IMR-90 (cell line): ENCODE data around the gene TRAF1. TPM values are rescaled to one million over a fixed set of nuclear protein-coding genes. Genes with fewer than 3 reads are reported as not detected.

Experiments used
- ATAC-seq: fragments of 200-7000 bp; cut with Tn5 transposase; 2 replicates; pipeline ENCODE4 v1.9.1; 2020; ENCODE audit warnings: low read depth, mild to moderate bottlenecking, moderate library complexity
- BruUV-seq: library from RNA; stranded (reverse); fragments of 400-500 nt; replicated peaks from 2 replicates; lab custom pipeline; 2021; lab: Mats Ljungman, UMichigan
- CTCF ChIA-PET: fragments of 300-600 bp; formaldehyde crosslinking; extraction: SDS; loops from one replicate; lab custom pipeline; 2021; ENCODE audit warnings: antibody characterized with exemption; lab: Yijun Ruan, JAX
- POLR2A ChIA-PET: fragments of 300-600 bp; sonication (Branson Sonifier 250); formaldehyde crosslinking; loops from one replicate; lab custom pipeline; 2022; ENCODE audit warnings: antibody characterized with exemption; ENCODE audit not compliant: unreplicated experiment; lab: Charles Lee
- DNase-seq: peaks from one replicate; pipeline ENCODE4 v3.0.0; 2013
- H2AFZ ChIP-seq: replicated peaks from 2 replicates; pipeline ENCODE3; 2013; ENCODE audit warnings: low read length, mild to moderate bottlenecking; ENCODE audit not compliant: poor library complexity
- H2AK5ac ChIP-seq: 2 replicates; pipeline ENCODE4 v1.6.1; 2013; ENCODE audit warnings: low read depth, low read length, inconsistent platforms
- H2AK9ac ChIP-seq: replicated peaks from 2 replicates; pipeline ENCODE3; 2013; ENCODE audit warnings: mild to moderate bottlenecking, low read depth, low read length, moderate library complexity; ENCODE audit not compliant: poor library complexity
- H2BK120ac ChIP-seq: 2 replicates; pipeline ENCODE4 v1.6.1; 2013; ENCODE audit warnings: low read depth, low read length, inconsistent platforms
- H2BK15ac ChIP-seq: 3 replicates; pipeline ENCODE4 v1.6.1; 2013; ENCODE audit warnings: low read depth, low read length, inconsistent platforms
- H2BK20ac ChIP-seq: 2 replicates; pipeline ENCODE4 v1.6.1; 2013; ENCODE audit warnings: low read depth, mild to moderate bottlenecking, inconsistent platforms, low read length, moderate library complexity
- H2BK5ac ChIP-seq: 2 replicates; pipeline ENCODE4 v1.6.1; 2013; ENCODE audit warnings: mild to moderate bottlenecking, low read depth, low read length, inconsistent platforms; ENCODE audit not compliant: poor library complexity, severe bottlenecking
- H3K14ac ChIP-seq: replicated peaks from 2 replicates; pipeline ENCODE4 v1.6.1; 2013; ENCODE audit warnings: low read depth, low read length, inconsistent platforms
- H3K18ac ChIP-seq: 2 replicates; pipeline ENCODE4 v1.6.1; 2013; ENCODE audit warnings: low read depth, low read length, control low read depth
- H3K23ac ChIP-seq: 2 replicates; pipeline ENCODE4 v1.6.1; 2013; ENCODE audit warnings: low read depth, low read length, inconsistent platforms
- H3K27ac ChIP-seq: 2 replicates; pipeline ENCODE4 v1.5.1; 2013; ENCODE audit warnings: mild to moderate bottlenecking, control low read depth, low read length; ENCODE audit not compliant: insufficient read depth
- H3K27me3 ChIP-seq: 2 replicates; pipeline ENCODE4 v1.6.1; 2013; ENCODE audit warnings: low read length; ENCODE audit not compliant: control insufficient read depth, insufficient read depth
- H3K36me3 ChIP-seq: 2 replicates; pipeline ENCODE4 v1.6.1; 2013; ENCODE audit warnings: low read length, mixed read lengths; ENCODE audit not compliant: control insufficient read depth, insufficient read depth
- H3K4ac ChIP-seq: 2 replicates; pipeline ENCODE4 v1.6.1; 2013; ENCODE audit warnings: low read depth, low read length, inconsistent platforms
- H3K4me1 ChIP-seq: 2 replicates; pipeline ENCODE4 v1.6.1; 2013; ENCODE audit warnings: low read length, mixed read lengths; ENCODE audit not compliant: control insufficient read depth, insufficient read depth
- H3K4me2 ChIP-seq: 2 replicates; pipeline ENCODE4 v1.6.1; 2013; ENCODE audit warnings: low read depth, mild to moderate bottlenecking, control low read depth, low read length, moderate library complexity
- H3K4me3 ChIP-seq: 2 replicates; pipeline ENCODE4 v1.5.1; 2013; ENCODE audit warnings: low read depth, mild to moderate bottlenecking, control low read depth, low read length, moderate library complexity; ENCODE audit not compliant: insufficient read depth
- H3K56ac ChIP-seq: 2 replicates; pipeline ENCODE4 v1.6.1; 2013; ENCODE audit warnings: low read length, inconsistent platforms; ENCODE audit not compliant: insufficient read depth; ENCODE audit errors: extremely low read depth
- H3K79me1 ChIP-seq, 2 experiments: 2 replicates each; pipeline ENCODE4 v1.6.1; 2013; ENCODE audit warnings: low read length in 2 of 2, inconsistent platforms in 1 of 2, low read depth in 1 of 2
- H3K9ac ChIP-seq: 2 replicates; pipeline ENCODE4 v1.6.1; 2013; ENCODE audit warnings: low read depth, low read length, control low read depth
- H3K9me1 ChIP-seq: 2 replicates; pipeline ENCODE4 v1.6.1; 2013; ENCODE audit warnings: low read length, inconsistent platforms; ENCODE audit not compliant: insufficient read depth
- H3K9me3 ChIP-seq: 2 replicates; pipeline ENCODE4 v1.6.1; 2013; ENCODE audit warnings: low read length; ENCODE audit not compliant: control insufficient read depth, insufficient read depth
- H4K20me1 ChIP-seq: 2 replicates; pipeline ENCODE4 v1.6.1; 2013; ENCODE audit warnings: low read length, inconsistent platforms; ENCODE audit not compliant: insufficient read depth
- H4K5ac ChIP-seq: 2 replicates; pipeline ENCODE4 v1.6.1; 2013; ENCODE audit warnings: mild to moderate bottlenecking, low read depth, low read length, control low read depth
- H4K8ac ChIP-seq, 2 experiments: 2 replicates each; pipeline ENCODE4 v1.6.1; 2013; ENCODE audit warnings: low read depth in 2 of 2, low read length in 2 of 2, control low read depth in 1 of 2, inconsistent platforms in 1 of 2
- H4K91ac ChIP-seq: 2 replicates; pipeline ENCODE4 v1.6.1; 2013; ENCODE audit warnings: low read depth, low read length, inconsistent platforms; ENCODE audit not compliant: insufficient read depth
- ELK1 ChIP-seq: fragments of 150-350 bp; IDR thresholded peaks from 2 replicates; pipeline ENCODE4 v1.6.1; 2016; ENCODE audit warnings: low read depth, mild to moderate bottlenecking, low read length, moderate library complexity, borderline replicate concordance
- FOS ChIP-seq: fragments of 150-350 bp; IDR thresholded peaks from 2 replicates; pipeline ENCODE4 v1.6.1; 2016; ENCODE audit warnings: low read depth, low read length
- MAFK ChIP-seq: IDR thresholded peaks from 2 replicates; pipeline ENCODE4 v1.6.1; 2012; ENCODE audit warnings: low read depth, low read length, improper control_type of control experiment
- RAD21 ChIP-seq: IDR thresholded peaks from 2 replicates; pipeline ENCODE4 v1.6.1; 2012; ENCODE audit warnings: low read length, improper control_type of control experiment
- SMC3 ChIP-seq: fragments of 150-350 bp; IDR thresholded peaks from 2 replicates; pipeline ENCODE4 v1.6.1; 2016; ENCODE audit warnings: low read depth, mild to moderate bottlenecking, antibody characterized with exemption, low read length, moderate library complexity
- WGBS, 2 experiments: methylation state at CpG; one replicate each; pipeline versions ENCODE4 v1.1.5 to v1.1.7; 2013; ENCODE audit warnings: missing lambda C conversion rate in 2 of 2; ENCODE audit not compliant: insufficient read length in 1 of 2; ENCODE audit errors: extremely low coverage in 2 of 2; 5-methylcytosine and 5-hydroxymethylcytosine counted together
- dilution Hi-C: fragments of 300-500 bp; cut with HindIII; formaldehyde crosslinking; loops from one replicate; pipeline ENCODE4 v1.14.3; 2018; ENCODE audit warnings: low sequenced_read_pairs; ENCODE audit not compliant: unreplicated experiment
- in situ Hi-C: fragments of 300-500 bp; cut with MboI; formaldehyde crosslinking; loops from 3 replicates; pipeline ENCODE4 v1.14.3; 2019; ENCODE audit warnings: low sequenced_read_pairs, inconsistent platforms, mixed read lengths
- intact Hi-C: fragments of 100-400 bp; cut with micrococcal nuclease; formaldehyde crosslinking; loops from 2 replicates; pipeline ENCODE4 v1.10.0; 2022
- polyA plus RNA-seq, 3 experiments: library from polyadenylated mRNA; depleted of rRNA; stranded (reverse); fragments of >200 nt; gene quantifications; 2 replicates each; pipeline ENCODE4 v1.2.3, GENCODE V29; 2012; ENCODE audit warnings: low replicate concordance in 1 of 3
- total RNA-seq: library from RNA; depleted of rRNA; stranded (reverse); fragments of >200 nt; gene quantifications from 2 replicates; pipeline ENCODE4 v1.2.3, GENCODE V29; 2012

Gene TRAF1
- total and polyA plus RNA-seq, 2 of the 4 experiments (the other 2 are of a cell fraction), result 3.9 to 4.1 TPM

GRCh38 chr9:120875195-120875565 lies 51.4 kb downstream of the TRAF1 start:
- no peak overlapping the region for H3K18ac ChIP-seq
- ChIA-PET CTCF (no interaction called here), POLR2A (no interaction called here)
- peak overlapping the region; percentile 77 to 96 for H4K8ac ChIP-seq
- H3K4ac ChIP-seq, result peak overlapping the region; percentile 99
- H3K9ac ChIP-seq, result peak overlapping the region; percentile 54; the same call in 1 of the 2 replicates
- H3K9me3 ChIP-seq, result no peaks in the 10 kb centered on the region
- peak overlapping the region; percentile 58; the same call in 1 of the 2 replicates for H4K5ac ChIP-seq
- dilution Hi-C loops (no loop called here), intact Hi-C loops (loop anchor here (5.0 kb wide), 1 partner anchor 197 kb away; the partner anchor contains the start of gene CNTRL), in situ Hi-C loops (no loop called here)
- H4K20me1 ChIP-seq, result no peaks in the 10 kb centered on the region
- H2AFZ ChIP-seq, result no peak overlapping the region
- H3K27me3 ChIP-seq, result no peaks in the 10 kb centered on the region
- H3K79me1 ChIP-seq, result peaks cover 19 to 45% of the 10 kb centered on the region in 2 experiments
- H3K56ac ChIP-seq, result peak overlapping the region; percentile 16; the same call in 1 of the 2 replicates
- ATAC-seq (no peak), DNase-seq (no peak)
- H3K27ac ChIP-seq, result peak overlapping the region; percentile 59
- no TSS peak for BruUV-seq
- 89% methylated on average over 4 of the region's 4 CpGs; no CpG with 5 or more reads in 1 of the 2 experiments for WGBS, 2 experiments
- peak overlapping the region; percentile 89 for H2BK5ac ChIP-seq
- peak overlapping the region; percentile 53; the same call in 1 of the 3 replicates for H2BK15ac ChIP-seq
- peaks cover 15% of the 10 kb centered on the region for H3K4me1 ChIP-seq
- H3K23ac ChIP-seq, result peak overlapping the region; percentile 98
- peak overlapping the region; percentile 98 for H3K14ac ChIP-seq
- peak overlapping the region; percentile 99 for H2AK5ac ChIP-seq
- no peak overlapping the region for H2BK20ac ChIP-seq
- H2BK120ac ChIP-seq, result peak overlapping the region; percentile 86
- H3K9me1 ChIP-seq, result peaks cover 25% of the 10 kb centered on the region; the same call in 1 of the 2 replicates
- TF ChIP-seq FOS (no peak), MAFK (no peak), RAD21 (no peak), SMC3 (no peak), ELK1 (no peak)
- H3K36me3 ChIP-seq, result peaks cover 16% of the 10 kb centered on the region
- H4K91ac ChIP-seq, result peak overlapping the region; percentile 94
- H2AK9ac ChIP-seq, result peak overlapping the region; percentile 99
- no peak overlapping the region for H3K4me3 ChIP-seq
- 0 out of 2 replicates have a peak overlapping the region, but pooled peaks have one; percentile 80 for H3K4me2 ChIP-seq
